Measurements from ENCODE around the gene ZCCHC3.

The ZCCHC3 gene

DNA sequence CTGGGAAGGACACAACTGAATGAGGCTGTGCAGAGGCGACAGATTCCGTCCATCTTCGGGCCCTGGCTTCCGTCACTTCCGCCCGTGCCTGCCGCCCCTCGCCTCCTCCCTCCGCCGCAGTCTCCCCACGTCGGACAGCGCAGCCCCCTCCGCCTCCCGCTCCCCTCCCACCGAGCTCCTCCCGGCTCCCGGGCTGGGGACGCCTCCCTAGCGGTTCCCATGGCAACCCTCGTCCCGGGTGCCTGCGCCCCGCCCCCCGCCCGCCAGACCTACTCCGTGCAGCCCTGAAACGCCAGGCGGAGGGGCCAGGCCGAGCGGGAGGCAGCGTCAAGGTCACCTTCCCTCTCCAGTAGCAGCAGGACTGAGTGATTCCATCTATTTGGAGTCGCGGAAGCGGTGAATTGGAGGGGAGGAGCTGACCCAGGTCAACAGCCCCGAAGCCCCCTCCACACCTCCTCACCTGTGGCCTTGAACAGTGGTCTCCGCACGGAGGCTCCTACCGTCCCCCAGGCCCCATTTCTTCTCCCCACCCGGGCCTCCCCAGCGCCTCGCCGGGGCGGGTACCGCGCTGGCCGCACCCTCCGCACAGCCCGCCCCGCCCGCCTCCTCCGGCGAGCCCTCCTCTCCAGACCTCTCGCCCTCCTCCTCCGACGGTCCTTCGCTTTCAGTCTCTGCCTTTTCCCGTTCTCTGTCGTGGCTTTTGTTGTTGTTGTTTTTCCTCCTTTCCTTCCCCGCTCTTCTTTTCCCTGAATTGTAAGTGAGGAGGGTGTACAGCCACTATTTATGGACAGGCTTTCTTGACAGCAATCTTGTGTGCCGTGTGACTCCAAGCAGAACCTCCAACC is 50.5 kb downstream of the ZCCHC3 start:
- DNase-seq, result peak; percentile 87

DNA sequence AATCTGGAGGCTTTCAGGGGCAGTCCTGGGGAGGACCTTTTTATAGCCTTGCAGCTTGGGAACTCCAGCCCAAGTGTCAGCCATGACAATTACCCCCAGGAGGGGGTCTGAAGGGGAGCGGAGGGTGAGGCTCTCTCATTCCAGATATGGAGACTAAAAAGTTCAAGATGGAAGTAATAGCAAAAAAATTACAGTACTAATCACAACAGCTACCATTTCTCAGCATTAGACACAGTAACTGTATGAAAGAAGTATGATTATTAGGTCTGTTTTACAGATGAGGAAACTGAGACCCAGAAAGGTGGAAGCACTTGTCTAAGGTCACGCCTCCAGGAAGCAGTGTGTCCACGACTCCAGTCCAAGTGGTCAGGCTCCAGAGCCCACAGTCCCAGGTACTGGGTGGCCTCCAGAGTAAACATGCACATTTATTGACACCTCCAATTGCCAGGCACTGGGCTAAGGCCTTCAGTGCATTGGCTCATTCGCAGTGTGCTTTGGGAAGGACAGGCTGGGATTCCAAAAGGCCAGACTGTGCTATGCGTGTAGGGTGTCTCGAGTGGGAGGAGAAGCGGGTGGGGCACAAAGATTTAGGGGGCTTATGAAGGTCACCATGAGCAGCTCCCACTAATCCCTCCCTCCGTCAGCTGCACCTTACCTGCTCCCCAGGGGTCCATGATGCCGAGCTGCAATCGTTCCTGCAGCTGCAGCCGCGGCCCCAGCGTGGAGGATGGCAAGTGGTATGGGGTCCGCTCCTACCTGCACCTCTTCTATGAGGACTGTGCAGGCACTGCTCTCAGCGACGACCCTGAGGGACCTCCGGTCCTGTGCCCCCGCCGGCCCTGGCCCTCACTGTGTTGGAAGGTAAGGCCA is 51.8 kb downstream of the ZCCHC3 start:
- no peak for DNase-seq
